Measurements from ENCODE around the gene FRY.

GRCh38 chr13:32284927-32285632 is 253.5 kb downstream of the FRY start:
- TF ChIP-seq, protein P1, sequence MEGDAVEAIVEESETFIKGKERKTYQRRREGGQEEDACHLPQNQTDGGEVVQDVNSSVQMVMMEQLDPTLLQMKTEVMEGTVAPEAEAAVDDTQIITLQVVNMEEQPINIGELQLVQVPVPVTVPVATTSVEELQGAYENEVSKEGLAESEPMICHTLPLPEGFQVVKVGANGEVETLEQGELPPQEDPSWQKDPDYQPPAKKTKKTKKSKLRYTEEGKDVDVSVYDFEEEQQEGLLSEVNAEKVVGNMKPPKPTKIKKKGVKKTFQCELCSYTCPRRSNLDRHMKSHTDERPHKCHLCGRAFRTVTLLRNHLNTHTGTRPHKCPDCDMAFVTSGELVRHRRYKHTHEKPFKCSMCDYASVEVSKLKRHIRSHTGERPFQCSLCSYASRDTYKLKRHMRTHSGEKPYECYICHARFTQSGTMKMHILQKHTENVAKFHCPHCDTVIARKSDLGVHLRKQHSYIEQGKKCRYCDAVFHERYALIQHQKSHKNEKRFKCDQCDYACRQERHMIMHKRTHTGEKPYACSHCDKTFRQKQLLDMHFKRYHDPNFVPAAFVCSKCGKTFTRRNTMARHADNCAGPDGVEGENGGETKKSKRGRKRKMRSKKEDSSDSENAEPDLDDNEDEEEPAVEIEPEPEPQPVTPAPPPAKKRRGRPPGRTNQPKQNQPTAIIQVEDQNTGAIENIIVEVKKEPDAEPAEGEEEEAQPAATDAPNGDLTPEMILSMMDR (conservative IDR thresholded peaks at IDR 0.05), result no peak
- TF ChIP-seq EZH2 (IDR thresholded peaks at IDR 0.05; ENCODE audit: low read depth), result no peak

All from PC-9 (cell line).